Skeletal muscle tissue (tissue), 4 donors: ENCODE measurements around the gene FBXO2. TPM values are rescaled to one million over a fixed set of nuclear protein-coding genes. Genes with fewer than 3 reads are reported as not detected.
"Not testable (repeated sequence)": the region's sequence is repeated elsewhere in the genome, so short reads cannot be mapped to it uniquely, and the experiment has no call there.

Source experiments
- H3K27ac ChIP-seq: one replicate; pipeline ENCODE4 v1.7.0; 2013; ENCODE audit warnings: mild to moderate bottlenecking, low read depth, low read length, inconsistent platforms
- H3K27me3 ChIP-seq, 3 donors: one replicate each; pipeline ENCODE4 v1.7.0; 2013; ENCODE audit warnings: low read length in 3 of 3; ENCODE audit not compliant: control insufficient read depth in 3 of 3, insufficient read depth in 3 of 3
- H3K36me3 ChIP-seq, 3 donors: one replicate each; pipeline ENCODE4 v1.7.0; 2013; ENCODE audit warnings: low read length in 3 of 3; ENCODE audit not compliant: control insufficient read depth in 3 of 3, insufficient read depth in 3 of 3
- H3K4me1 ChIP-seq, 3 donors: one replicate each; pipeline ENCODE4 v1.7.0; 2013; ENCODE audit warnings: low read length in 3 of 3, mild to moderate bottlenecking in 3 of 3; ENCODE audit not compliant: control insufficient read depth in 3 of 3, insufficient read depth in 3 of 3
- H3K4me3 ChIP-seq, 3 donors: one replicate each; pipeline ENCODE4 v1.7.0; 2013; ENCODE audit warnings: low read length in 3 of 3
- H3K9ac ChIP-seq, 3 donors: one replicate each; pipeline ENCODE4 v1.7.0; 2013; ENCODE audit warnings: low read length in 3 of 3, mild to moderate bottlenecking in 3 of 3, moderate library complexity in 2 of 3, low read depth in 1 of 3
- H3K9me3 ChIP-seq, 3 donors: one replicate each; pipeline ENCODE4 v1.7.0; 2013; ENCODE audit warnings: low read length in 3 of 3; ENCODE audit not compliant: control insufficient read depth in 3 of 3
- total RNA-seq: library from RNA; depleted of rRNA; stranded (reverse); fragments of >200 nt; gene quantifications from one replicate; pipeline ENCODE4 v1.2.3, GENCODE V29; 2014
- donor health status: Osteomylitis.

Gene FBXO2
- total RNA-seq, 1 donor from 2014 or later = 0.52 TPM

- Histone ChIP-seq H3K9ac (no peak overlapping the region), H3K4me3 (no peak overlapping the region), H3K27me3 (peaks cover 14 to 41% (median 35%) of the 10 kb centered on the region in 3 donors), H3K27ac (no peak overlapping the region), H3K36me3 (no peaks in the 10 kb centered on the region), H3K4me1 (peaks cover 12 to 27% (median 20%) of the 10 kb centered on the region in 3 donors), H3K9me3 (no peaks in the 10 kb centered on the region)
Measured at GRCh38 chr1:11648039-11648438, 6.2 kb downstream of the FBXO2 start.

- no peak overlapping the region for H3K9ac ChIP-seq
Measured at GRCh38 chr1:11647333-11647732, 6.9 kb downstream of the FBXO2 start.

DNA sequence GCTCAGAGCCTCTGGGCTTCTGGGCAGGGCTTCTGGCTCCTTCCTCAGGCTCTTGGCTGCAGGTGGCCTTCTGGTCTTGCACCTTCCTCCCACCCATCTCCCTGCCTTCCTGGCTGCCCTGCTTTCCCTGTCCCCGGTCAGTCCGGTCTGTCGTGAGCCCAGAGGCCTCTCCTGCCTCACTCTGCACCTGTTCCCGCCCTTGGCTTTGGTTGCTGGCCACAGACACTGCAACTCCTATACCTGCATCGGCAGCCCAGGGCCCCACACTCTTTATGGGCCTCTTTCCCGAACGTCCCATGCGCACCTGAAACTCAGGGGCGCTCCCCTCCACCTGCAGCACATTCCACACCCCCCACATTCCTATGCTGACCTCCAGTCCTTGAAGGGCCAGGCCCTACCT lies 7.9 kb downstream of the FBXO2 start:
- Histone ChIP-seq H3K27me3 (peaks cover 14 to 44% (median 43%) of the 10 kb centered on the region in 3 donors), H3K9me3 (no peaks in the 10 kb centered on the region), H3K27ac (no peak overlapping the region)

More at GRCh38 chr1:11647333-11647732, 6.9 kb downstream of the FBXO2 start:
- Histone ChIP-seq H3K36me3 (no peaks in the 10 kb centered on the region), H3K9me3 (no peaks in the 10 kb centered on the region), H3K27me3 (peaks cover 14 to 41% (median 37%) of the 10 kb centered on the region in 3 donors), H3K4me3 (no peak overlapping the region), H3K27ac (no peak overlapping the region), H3K4me1 (peaks cover 12 to 27% (median 20%) of the 10 kb centered on the region in 3 donors)

GRCh38 chr1:11645670-11646265 lies 8.5 kb downstream of the FBXO2 start:
- no peak overlapping the region for H3K27ac ChIP-seq

More for the DNA sequence above, 7.9 kb downstream of the FBXO2 start:
- Histone ChIP-seq H3K4me1 (peaks cover 12 to 27% (median 20%) of the 10 kb centered on the region in 3 donors), H3K9ac (no peak overlapping the region), H3K4me3 (no peak overlapping the region), H3K36me3 (no peaks in the 10 kb centered on the region)

DNA sequence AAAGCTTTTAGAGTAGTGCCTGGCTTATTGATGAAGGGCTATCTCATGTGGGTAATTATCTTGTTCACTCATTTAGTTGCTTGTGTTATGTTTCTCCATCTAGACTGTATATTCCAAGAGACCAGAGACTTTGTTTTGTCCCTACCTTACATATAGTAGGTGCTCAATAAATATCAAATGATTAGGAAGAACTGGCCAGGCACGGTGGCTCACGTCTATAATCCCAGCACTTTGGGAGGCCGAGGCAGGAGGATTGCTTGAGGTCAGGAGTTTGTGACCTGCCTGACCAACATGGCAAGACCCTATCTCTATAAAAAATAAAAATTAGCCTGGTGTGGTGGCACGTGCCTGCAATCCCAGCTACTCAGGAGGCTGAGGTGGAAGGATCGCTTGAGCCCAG lies 9.0 kb downstream of the FBXO2 start:
- H3K27me3 ChIP-seq = peaks cover 11 to 38% (median 38%) of the 10 kb centered on the region in 3 donors
- H3K27ac ChIP-seq = no peak overlapping the region
- no peak overlapping the region for H3K9ac ChIP-seq
- H3K4me3 ChIP-seq = no peak overlapping the region
- H3K9me3 ChIP-seq = no peaks in the 10 kb centered on the region
- H3K36me3 ChIP-seq = no peaks in the 10 kb centered on the region
- H3K4me1 ChIP-seq = peaks cover 8 to 22% (median 18%) of the 10 kb centered on the region in 3 donors

More at GRCh38 chr1:11645670-11646265, 8.5 kb downstream of the FBXO2 start:
- Histone ChIP-seq H3K4me1 (peaks cover 12 to 27% (median 22%) of the 10 kb centered on the region in 3 donors), H3K9ac (no peak overlapping the region), H3K4me3 (no peak overlapping the region), H3K9me3 (no peaks in the 10 kb centered on the region), H3K27me3 (peaks cover 14 to 43% (median 41%) of the 10 kb centered on the region in 3 donors), H3K36me3 (no peaks in the 10 kb centered on the region)

DNA sequence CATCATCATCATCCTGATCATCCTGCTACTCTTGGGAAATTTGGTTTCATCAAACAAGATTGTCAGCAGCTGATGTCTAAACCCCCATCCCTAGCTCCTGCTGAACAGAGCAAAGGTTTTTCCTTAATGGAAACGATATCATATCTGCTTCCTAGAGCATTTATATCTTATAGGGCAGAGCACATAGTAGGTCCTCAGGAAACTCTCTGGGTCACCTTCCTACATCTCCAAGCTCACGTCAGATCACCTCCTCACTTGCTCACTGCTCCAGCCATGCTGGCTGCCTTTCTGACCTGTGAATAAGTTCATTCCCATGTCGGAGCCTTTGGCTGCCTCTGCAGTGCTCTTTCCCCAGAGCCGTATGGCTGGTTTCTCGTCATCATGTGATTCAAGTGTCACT lies 10.4 kb downstream of the FBXO2 start:
- Histone ChIP-seq H3K36me3 (no peaks in the 10 kb centered on the region), H3K27ac (no peak overlapping the region), H3K27me3 (peaks cover 0 to 28% (median 27%) of the 10 kb centered on the region in 3 donors), H3K4me1 (peaks cover 3 to 14% (median 12%) of the 10 kb centered on the region in 3 donors), H3K9me3 (no peaks in the 10 kb centered on the region), H3K9ac (no peak overlapping the region), H3K4me3 (no peak overlapping the region)

GRCh38 chr1:11642418-11643017 lies 11.7 kb downstream of the FBXO2 start:
- H3K9ac ChIP-seq, H3K36me3 ChIP-seq, H3K27ac ChIP-seq, H3K9me3 ChIP-seq, H3K4me1 ChIP-seq, H3K4me3 ChIP-seq: not testable (repeated sequence)
- H3K27me3 ChIP-seq = peaks cover 0 to 21% (median 20%) of the 10 kb centered on the region in 3 donors

GRCh38 chr1:11641776-11642305 lies 12.4 kb downstream of the FBXO2 start:
- H3K27me3 ChIP-seq = peaks cover 0 to 20% (median 14%) of the 10 kb centered on the region in 3 donors
- H3K36me3 ChIP-seq = no peaks in the 10 kb centered on the region
- no peak overlapping the region for H3K4me3 ChIP-seq
- H3K9me3 ChIP-seq = no peaks in the 10 kb centered on the region
- H3K4me1 ChIP-seq = peaks cover 0 to 2% (median 0%) of the 10 kb centered on the region in 3 donors
- H3K27ac ChIP-seq = no peak overlapping the region
- no peak overlapping the region for H3K9ac ChIP-seq

DNA sequence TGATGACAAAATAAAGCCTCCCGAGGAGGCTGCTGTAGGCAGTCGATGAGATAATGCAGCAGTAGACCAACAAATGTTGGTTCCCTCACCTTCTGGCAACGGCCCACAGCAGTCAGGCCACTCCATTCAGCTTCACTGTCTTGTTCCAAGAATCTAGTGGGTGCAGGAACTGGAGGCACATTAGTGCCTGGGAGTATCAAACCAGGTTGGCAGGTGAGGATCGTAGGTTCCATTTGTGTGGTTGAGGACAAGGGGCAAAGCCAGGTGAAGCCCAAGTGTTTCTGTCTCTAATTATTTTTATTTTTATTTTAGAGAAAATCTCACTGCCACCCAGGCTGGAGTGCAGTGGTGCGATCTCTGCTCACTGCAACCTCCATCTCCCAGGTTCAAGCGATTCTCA lies 13.3 kb downstream of the FBXO2 start:
- peaks cover 0 to 19% (median 15%) of the 10 kb centered on the region in 3 donors for H3K27me3 ChIP-seq
- no peaks in the 10 kb centered on the region for H3K9me3 ChIP-seq
- H3K9ac ChIP-seq = no peak overlapping the region
- H3K4me3 ChIP-seq = no peak overlapping the region
- H3K36me3 ChIP-seq = no peaks in the 10 kb centered on the region
- peaks cover 0 to 2% (median 0%) of the 10 kb centered on the region in 3 donors for H3K4me1 ChIP-seq
- H3K27ac ChIP-seq = no peak overlapping the region

- Histone ChIP-seq H3K27ac (no peak overlapping the region), H3K36me3 (no peaks in the 10 kb centered on the region), H3K27me3 (peaks cover 0 to 21% (median 15%) of the 10 kb centered on the region in 3 donors), H3K9me3 (no peaks in the 10 kb centered on the region), H3K9ac (no peak overlapping the region), H3K4me3 (no peak overlapping the region), H3K4me1 (peaks cover 0 to 2% (median 0%) of the 10 kb centered on the region in 3 donors)
Measured at GRCh38 chr1:11640101-11640500, 14.1 kb downstream of the FBXO2 start.
